Stimulated activated effector memory CD8-positive, alpha-beta T cell treated with anti-CD3 and anti-CD28 coated beads, Interleukin-12 subunit alpha, Interleukin-12 subunit beta, amount 100 ng/mL, for 72 hours (primary cell): Measurements from ENCODE around the gene TAF1C.

Source experiments
- ATAC-seq: fragments of 150-1000 bp; cut with Tn5 transposase; 2 replicates; pipeline ENCODE4 v1.10.0; 2021
- DNase-seq, 2 donors: peaks; one replicate each; pipeline ENCODE4 v3.0.0; 2021 to 2022; ENCODE audit warnings: low spot score in 2 of 2
- H3K27ac Mint-ChIP-seq: one replicate; pipeline ENCODE4 v1.8.0; 2022; ENCODE audit warnings: mild to moderate bottlenecking, mixed read lengths
- H3K36me3 Mint-ChIP-seq: one replicate; pipeline ENCODE4 v1.8.0; 2022; ENCODE audit warnings: mild to moderate bottlenecking, mixed read lengths
- H3K4me1 Mint-ChIP-seq: one replicate; pipeline ENCODE4 v1.8.0; 2022; ENCODE audit warnings: mixed read lengths
- H3K4me3 Mint-ChIP-seq: one replicate; pipeline ENCODE4 v1.8.0; 2022; ENCODE audit warnings: mild to moderate bottlenecking, mixed read lengths
- H3K9me3 Mint-ChIP-seq: one replicate; pipeline ENCODE4 v1.8.0; 2022; ENCODE audit warnings: mixed read lengths

Gene TAF1C, protein sequence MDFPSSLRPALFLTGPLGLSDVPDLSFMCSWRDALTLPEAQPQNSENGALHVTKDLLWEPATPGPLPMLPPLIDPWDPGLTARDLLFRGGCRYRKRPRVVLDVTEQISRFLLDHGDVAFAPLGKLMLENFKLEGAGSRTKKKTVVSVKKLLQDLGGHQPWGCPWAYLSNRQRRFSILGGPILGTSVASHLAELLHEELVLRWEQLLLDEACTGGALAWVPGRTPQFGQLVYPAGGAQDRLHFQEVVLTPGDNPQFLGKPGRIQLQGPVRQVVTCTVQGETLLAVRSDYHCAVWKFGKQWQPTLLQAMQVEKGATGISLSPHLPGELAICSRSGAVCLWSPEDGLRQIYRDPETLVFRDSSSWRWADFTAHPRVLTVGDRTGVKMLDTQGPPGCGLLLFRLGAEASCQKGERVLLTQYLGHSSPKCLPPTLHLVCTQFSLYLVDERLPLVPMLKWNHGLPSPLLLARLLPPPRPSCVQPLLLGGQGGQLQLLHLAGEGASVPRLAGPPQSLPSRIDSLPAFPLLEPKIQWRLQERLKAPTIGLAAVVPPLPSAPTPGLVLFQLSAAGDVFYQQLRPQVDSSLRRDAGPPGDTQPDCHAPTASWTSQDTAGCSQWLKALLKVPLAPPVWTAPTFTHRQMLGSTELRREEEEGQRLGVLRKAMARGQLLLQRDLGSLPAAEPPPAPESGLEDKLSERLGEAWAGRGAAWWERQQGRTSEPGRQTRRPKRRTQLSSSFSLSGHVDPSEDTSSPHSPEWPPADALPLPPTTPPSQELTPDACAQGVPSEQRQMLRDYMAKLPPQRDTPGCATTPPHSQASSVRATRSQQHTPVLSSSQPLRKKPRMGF

GRCh38 chr16:84186685-84187437 lies at the start of gene TAF1C:
Gene TAF1C, minus strand, starts transcription at chr16:84187057. Its CDS starts 2,069 bp downstream, at chr16:84184988.
- H3K4me1 Mint-ChIP-seq = peaks cover 21% of the 10 kb centered on the region
- DNase-seq (peak; percentile 95 to 96), ATAC-seq (peak; percentile 94)
- peak within 1 kb of the TSS; percentile 95 for H3K27ac Mint-ChIP-seq
- H3K9me3 Mint-ChIP-seq = no peaks in the 10 kb centered on the region
- H3K4me3 Mint-ChIP-seq = peak within 1 kb of the TSS; percentile 90
- H3K36me3 Mint-ChIP-seq = peaks cover 15% of the 10 kb centered on the region

DNA sequence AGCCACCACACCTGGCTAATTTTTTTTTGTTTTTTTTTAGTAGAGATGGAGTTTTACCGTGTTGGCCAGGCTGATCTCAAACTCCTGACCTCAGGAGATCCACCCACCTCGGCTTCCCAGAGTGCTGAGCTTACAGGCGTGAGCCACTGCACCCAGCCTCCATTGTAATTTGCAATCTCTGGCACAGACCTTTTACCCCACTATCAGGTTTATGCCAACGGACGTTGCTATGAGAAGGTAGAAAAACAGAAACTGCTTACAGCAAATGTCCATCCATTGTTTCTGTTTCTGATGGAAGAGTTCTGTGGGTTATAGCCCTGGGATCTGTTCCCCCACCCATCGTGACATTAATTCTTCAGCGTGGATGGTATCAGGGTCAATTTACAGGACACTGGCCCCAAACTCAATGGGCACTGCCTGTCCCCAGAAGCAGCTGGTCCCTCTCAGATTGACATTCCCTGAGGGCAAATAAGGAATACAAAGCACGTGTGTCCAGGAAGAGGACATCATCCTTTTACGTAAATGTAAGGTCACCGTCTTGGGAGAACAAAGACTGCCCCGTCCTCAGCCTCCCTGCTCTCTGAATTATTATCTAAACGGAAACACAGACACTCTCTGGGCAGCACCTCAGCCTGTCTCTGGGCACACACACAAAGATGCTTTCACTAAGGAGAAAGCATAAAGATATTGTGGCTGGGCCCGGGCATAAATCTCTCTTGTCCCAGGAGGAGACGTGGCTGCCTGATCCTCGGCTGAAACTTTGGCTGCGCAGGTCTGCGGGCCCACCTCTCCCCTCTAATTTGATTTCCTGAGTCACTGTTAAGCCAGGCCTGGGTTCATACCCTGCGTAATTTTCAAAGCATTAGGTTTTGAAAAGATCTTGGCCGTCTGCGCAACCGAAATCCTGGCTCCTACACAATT lies 47.7 kb upstream of the TAF1C start:
- Mint-ChIP-seq H3K9me3 (no peaks in the 10 kb centered on the region), H3K4me1 (no peaks in the 10 kb centered on the region), H3K4me3 (no peak overlapping the region), H3K27ac (no peak overlapping the region), H3K36me3 (no peaks in the 10 kb centered on the region)
- ATAC-seq (no peak), DNase-seq (no peak)

DNA sequence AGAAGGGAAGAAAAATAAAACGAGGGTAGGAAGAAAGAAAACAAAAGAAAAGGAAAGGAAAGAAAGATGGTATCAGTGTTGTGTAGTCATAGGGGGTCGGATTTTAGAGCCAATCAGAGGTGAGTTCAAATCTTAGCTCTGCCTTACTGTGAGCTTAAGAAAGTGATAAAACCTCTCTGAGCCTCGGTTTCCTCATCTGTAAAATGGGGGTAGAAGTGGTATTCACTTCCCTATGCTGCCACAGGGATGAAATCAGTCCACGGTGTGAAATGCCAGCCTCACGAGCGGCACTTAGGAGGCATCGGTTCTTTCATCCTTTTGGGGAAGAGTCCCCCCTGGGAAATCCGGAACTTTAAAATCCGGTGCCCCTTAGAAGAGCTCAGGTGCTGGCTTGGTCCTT lies 46.9 kb upstream of the TAF1C start:
- Mint-ChIP-seq H3K36me3 (no peaks in the 10 kb centered on the region), H3K27ac (no peak overlapping the region), H3K4me3 (no peak overlapping the region), H3K4me1 (no peaks in the 10 kb centered on the region), H3K9me3 (no peaks in the 10 kb centered on the region)
- ATAC-seq = no peak
- DNase-seq = no peak

- H3K4me3 Mint-ChIP-seq = no peak overlapping the region
- DNase-seq = no peak
- no peaks in the 10 kb centered on the region for H3K36me3 Mint-ChIP-seq
- ATAC-seq = no peak
- H3K4me1 Mint-ChIP-seq = no peaks in the 10 kb centered on the region
- no peaks in the 10 kb centered on the region for H3K9me3 Mint-ChIP-seq
- no peak overlapping the region for H3K27ac Mint-ChIP-seq
Measured at GRCh38 chr16:84232969-84233368, 46.1 kb upstream of the TAF1C start.

- no peak for DNase-seq
- Mint-ChIP-seq H3K36me3 (no peaks in the 10 kb centered on the region), H3K27ac (no peak overlapping the region), H3K4me1 (no peaks in the 10 kb centered on the region), H3K9me3 (no peaks in the 10 kb centered on the region), H3K4me3 (no peak overlapping the region)
- ATAC-seq = no peak
Measured at GRCh38 chr16:84232060-84232459, 45.2 kb upstream of the TAF1C start.

- ATAC-seq (no peak), DNase-seq (no peak)
- Mint-ChIP-seq H3K4me3 (no peak overlapping the region), H3K36me3 (no peaks in the 10 kb centered on the region), H3K4me1 (no peaks in the 10 kb centered on the region), H3K27ac (no peak overlapping the region), H3K9me3 (no peaks in the 10 kb centered on the region)
Measured at GRCh38 chr16:84229471-84229870, 42.6 kb upstream of the TAF1C start.

DNA sequence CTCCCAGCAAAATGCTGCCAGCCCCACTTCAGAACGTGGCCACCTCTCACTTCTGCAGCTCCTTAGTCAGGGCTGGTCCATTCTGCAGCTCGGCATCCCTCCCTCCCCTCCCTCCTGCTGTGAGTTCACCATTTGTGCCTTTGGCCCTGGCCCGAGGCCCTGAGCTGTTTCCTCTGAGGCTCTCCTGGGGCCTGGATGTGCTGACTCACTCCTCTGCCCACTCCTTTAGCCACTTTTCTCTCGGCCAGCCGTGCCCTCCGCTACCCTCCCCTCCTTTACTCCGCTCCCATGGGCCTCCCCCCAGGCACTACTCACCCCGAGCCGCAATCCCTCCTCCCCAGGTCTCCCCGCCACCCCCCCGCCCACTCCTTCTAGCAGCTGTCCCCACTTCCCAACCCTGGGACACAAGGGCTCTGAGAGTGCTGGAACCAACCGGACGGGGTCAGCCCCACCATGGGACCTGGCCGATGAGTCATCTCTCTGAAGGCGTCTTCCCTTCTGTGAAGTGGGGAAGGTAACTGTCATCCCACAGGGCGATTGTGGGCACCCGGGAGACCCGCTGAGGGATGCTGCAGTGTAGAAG lies 41.5 kb upstream of the TAF1C start:
- ATAC-seq = no peak
- Mint-ChIP-seq H3K27ac (no peak overlapping the region), H3K9me3 (no peaks in the 10 kb centered on the region)

GRCh38 chr16:84227548-84227947 lies 40.7 kb upstream of the TAF1C start:
- no peak overlapping the region for H3K27ac Mint-ChIP-seq
- H3K4me3 Mint-ChIP-seq = no peak overlapping the region
- no peaks in the 10 kb centered on the region for H3K36me3 Mint-ChIP-seq
- no peak for ATAC-seq
- no peaks in the 10 kb centered on the region for H3K4me1 Mint-ChIP-seq
- no peak for DNase-seq
- no peaks in the 10 kb centered on the region for H3K9me3 Mint-ChIP-seq

More for the DNA sequence above, 41.5 kb upstream of the TAF1C start:
- Mint-ChIP-seq H3K4me3 (no peak overlapping the region), H3K4me1 (no peaks in the 10 kb centered on the region), H3K36me3 (no peaks in the 10 kb centered on the region)
- DNase-seq = no peak

DNA sequence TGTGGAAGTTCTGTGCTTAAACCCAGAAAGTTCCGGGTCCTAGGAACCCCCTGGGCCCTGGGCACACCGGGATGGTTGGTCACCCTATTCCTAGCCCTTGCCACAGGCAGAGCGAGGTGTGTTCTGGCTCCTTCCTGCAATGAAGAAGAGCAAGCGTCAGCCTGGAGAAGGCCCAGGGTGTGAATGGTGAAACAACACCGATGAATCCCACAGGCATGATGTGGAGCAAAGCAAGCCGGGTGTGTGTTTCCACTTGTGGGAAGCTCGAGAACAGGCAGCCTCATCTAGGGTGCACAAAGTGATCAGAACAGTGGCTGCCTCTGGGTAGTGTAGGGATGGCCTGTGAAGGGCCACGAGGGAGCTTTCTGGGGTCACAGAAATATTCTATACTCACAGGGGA lies 39.2 kb upstream of the TAF1C start:
- no peak overlapping the region for H3K27ac Mint-ChIP-seq
- no peak overlapping the region for H3K4me3 Mint-ChIP-seq
- H3K4me1 Mint-ChIP-seq = no peaks in the 10 kb centered on the region
- ATAC-seq (no peak), DNase-seq (no peak)
- H3K9me3 Mint-ChIP-seq = no peaks in the 10 kb centered on the region
- H3K36me3 Mint-ChIP-seq = no peaks in the 10 kb centered on the region

DNA sequence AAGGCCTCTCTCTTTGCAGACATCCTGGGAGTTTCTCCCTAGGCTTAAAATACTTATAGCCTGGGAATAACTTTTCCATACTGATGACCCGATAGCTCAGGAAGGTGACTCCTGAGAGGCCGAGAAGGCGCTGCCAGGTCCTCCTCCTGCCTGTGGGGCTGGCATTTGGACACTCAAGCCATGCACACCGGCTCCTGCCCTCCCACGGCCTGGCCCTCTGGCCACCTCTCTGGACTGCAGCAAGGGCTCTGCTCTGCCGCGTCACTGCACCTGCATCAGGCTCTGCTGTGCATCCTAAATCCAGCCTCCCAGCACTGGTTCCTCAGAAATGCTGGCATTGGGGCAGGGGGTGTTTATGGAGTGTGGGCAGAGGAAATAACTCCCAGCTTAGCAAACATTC lies 38.7 kb upstream of the TAF1C start:
- Mint-ChIP-seq H3K9me3 (no peaks in the 10 kb centered on the region), H3K4me1 (no peaks in the 10 kb centered on the region), H3K27ac (no peak overlapping the region), H3K4me3 (no peak overlapping the region), H3K36me3 (no peaks in the 10 kb centered on the region)
- ATAC-seq (no peak), DNase-seq (no peak)

DNA sequence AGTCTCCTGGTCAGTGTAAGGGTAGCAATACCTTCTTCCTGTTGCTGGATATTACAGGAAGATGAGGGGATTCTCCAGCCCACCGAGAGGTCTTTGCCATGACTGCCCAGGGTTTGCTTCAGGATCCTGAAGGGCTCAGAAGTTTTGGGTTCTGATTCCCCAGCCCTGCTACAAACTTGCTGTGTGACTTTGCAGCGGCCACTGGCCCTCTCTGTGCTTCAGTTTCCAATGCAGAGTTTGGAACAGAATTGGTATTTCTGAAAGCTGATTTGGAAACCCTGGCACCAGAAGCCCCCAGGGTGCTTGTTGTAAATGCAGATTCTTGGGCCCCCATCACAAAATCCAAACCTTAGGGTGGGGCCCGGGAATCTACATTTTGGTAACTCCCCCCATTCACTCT lies 38.3 kb upstream of the TAF1C start:
- no peak overlapping the region for H3K27ac Mint-ChIP-seq
- H3K4me1 Mint-ChIP-seq = no peaks in the 10 kb centered on the region
- DNase-seq = no peak
- H3K36me3 Mint-ChIP-seq = no peaks in the 10 kb centered on the region
- no peak overlapping the region for H3K4me3 Mint-ChIP-seq
- H3K9me3 Mint-ChIP-seq = no peaks in the 10 kb centered on the region
- no peak for ATAC-seq

DNA sequence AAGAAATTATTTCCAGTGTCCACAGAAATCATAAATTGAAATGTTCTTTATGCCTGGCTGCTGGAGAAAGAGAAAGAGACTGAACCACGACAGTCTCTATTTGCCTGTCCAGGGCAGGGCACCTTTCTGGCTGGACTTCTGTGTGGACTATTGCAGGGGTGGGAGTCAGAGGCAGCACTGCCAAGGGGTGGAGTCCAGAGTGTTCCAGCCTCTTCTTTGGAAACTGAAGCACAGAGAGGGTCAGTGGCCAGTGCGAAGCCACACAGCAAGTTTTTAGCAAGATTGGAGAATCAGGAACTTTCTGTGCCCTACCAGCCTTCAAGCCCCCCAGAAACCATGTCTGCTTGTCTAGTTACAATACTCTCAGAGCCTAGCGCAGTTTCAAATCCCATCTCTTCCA lies 37.7 kb upstream of the TAF1C start:
- no peaks in the 10 kb centered on the region for H3K9me3 Mint-ChIP-seq
- no peaks in the 10 kb centered on the region for H3K4me1 Mint-ChIP-seq
- no peak overlapping the region for H3K27ac Mint-ChIP-seq
- no peaks in the 10 kb centered on the region for H3K36me3 Mint-ChIP-seq
- no peak for ATAC-seq
- H3K4me3 Mint-ChIP-seq = no peak overlapping the region
- DNase-seq = no peak

DNA sequence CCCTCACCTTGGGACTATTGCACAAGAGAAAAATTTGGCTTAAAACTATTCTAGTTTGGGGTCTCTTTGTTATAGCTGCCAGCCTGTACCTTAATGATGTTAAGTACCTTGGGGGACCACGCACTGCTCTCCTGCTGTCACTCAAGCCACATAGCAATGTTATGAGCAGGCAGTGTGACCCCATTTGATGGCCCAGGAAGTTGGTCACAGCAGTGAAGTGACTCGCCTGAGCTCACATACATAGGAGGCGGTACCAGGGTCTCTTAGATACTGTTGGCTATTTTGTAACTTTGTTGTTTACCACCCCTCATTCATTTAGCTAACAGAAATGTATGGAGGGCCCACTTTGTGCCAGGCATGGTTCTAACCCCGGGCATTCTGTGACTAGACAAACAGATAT lies 36.6 kb upstream of the TAF1C start:
- H3K9me3 Mint-ChIP-seq = no peaks in the 10 kb centered on the region
- ATAC-seq (no peak), DNase-seq (no peak)
- no peak overlapping the region for H3K27ac Mint-ChIP-seq
- no peak overlapping the region for H3K4me3 Mint-ChIP-seq
- H3K36me3 Mint-ChIP-seq = no peaks in the 10 kb centered on the region
- no peaks in the 10 kb centered on the region for H3K4me1 Mint-ChIP-seq

DNA sequence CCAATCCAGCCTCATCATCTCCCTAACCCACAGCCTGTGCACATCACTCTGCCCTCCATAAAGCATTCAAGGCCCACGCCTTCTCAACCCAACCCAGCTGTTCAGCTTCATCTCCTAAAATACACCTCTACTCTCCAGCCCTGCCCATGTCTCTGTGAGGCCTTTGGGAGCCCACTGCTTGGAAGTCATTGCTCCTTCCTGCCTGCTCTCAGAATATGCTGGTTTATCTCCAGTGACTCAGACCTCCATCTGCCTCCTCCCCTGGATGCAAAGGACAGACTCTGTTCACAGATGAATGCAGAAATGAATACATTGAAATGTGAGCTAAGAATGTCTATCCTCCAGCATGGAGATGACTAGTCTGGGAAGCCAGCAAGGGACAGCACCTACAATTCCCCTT lies 34.0 kb upstream of the TAF1C start:
- Mint-ChIP-seq H3K4me1 (no peaks in the 10 kb centered on the region), H3K9me3 (no peaks in the 10 kb centered on the region), H3K4me3 (no peak overlapping the region), H3K36me3 (no peaks in the 10 kb centered on the region), H3K27ac (no peak overlapping the region)
- no peak for ATAC-seq
- no peak for DNase-seq
